Midbrain (tissue), 1 donor: ENCODE data around the gene EID3.

Experiments
- DNase-seq: peaks from one replicate; lab custom pipeline; 2025; lab: John Stamatoyannopoulos, UW

EID3 gene

DNA sequence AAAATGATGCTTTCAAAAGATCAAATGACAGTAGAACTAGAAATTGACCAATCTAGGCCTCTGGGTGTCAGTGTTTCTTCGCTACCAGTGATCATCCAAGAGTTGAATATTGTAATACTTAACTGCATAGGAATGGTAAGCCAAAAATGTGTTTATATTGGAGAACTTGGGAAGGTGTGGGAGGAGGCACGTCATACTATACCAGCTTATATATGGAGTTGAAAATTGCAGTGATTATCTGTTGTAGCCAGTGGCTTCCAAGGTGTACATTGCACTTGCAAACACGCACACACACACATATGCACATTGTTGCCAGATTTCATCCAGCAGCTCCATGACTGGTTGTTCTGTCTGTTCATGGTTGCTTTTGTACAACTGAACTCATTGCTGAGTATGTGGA lies 36.1 kb downstream of the EID3 start:
- DNase-seq, result peak; percentile 6

DNA sequence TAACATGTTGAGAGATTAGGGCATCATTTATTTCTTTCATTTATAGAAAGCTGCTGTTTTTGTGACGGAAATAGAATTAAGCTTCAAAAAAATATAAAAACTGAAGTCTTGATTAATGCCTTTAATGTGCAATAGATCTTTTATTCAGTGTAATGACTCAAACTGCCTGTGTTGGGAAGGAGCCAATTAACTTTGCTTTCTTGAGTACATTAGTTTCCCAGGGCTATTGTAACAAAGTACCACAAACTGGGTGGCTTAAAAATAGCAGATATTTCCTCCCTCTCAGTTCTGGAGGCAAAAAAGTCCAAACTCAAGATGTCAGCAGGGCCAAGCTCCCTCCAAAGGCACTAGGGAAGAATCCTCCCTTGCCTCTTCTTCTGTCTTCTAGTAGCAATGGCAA lies 36.6 kb downstream of the EID3 start:
- no peak for DNase-seq

DNA sequence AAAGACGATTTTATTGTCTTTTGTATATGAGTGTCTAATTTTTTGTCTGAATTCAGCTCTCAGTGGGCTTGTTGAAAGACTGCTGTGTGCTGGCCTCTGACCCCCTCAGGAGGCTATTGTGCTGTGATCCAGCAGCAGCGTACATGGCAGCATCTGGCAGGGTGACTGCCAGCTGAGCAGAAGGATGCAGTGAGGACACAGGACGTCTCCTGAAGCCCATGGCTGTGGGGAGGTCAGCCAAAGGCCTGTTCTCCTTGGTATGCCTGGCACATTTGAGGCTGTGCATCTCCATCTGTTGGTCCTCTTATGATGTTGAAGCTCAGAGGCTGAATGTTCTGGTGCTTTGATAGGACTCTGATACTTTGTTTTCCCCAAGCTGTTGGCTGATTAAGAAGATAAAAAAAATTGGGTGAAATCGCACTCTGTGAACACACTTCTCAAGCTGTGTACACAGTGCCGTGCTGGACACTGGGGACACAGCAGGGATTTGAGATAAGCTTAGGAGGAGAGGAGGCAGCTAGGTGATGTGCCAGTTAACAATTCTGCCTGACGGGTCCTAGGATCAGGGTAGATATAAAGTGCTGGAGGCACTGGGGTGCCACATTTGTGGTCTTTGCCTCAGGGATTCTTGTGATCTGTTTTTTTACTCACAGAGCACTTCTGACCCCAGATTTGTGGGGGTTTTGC lies 37.5 kb downstream of the EID3 start:
- peak; percentile 9 for DNase-seq

DNA sequence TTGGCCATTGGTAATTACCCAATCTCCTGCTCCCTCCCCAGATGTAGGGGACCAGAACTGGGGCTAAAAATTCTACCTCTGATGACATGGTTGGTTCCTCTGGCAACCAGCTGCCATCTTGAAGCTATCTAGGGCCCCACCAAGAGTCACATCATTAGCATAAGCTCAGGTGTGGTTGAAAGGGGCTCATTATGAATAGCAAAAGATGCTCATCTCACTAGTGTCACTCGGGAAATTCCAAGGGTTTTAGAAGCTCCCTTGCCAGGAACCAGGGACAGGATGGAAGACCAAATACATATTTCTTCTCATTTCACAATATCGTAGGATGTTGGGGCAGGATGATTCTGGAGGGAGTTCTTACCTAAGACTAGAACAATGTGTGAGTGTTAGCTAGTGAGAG lies 38.6 kb downstream of the EID3 start:
- DNase-seq, result no peak

DNA sequence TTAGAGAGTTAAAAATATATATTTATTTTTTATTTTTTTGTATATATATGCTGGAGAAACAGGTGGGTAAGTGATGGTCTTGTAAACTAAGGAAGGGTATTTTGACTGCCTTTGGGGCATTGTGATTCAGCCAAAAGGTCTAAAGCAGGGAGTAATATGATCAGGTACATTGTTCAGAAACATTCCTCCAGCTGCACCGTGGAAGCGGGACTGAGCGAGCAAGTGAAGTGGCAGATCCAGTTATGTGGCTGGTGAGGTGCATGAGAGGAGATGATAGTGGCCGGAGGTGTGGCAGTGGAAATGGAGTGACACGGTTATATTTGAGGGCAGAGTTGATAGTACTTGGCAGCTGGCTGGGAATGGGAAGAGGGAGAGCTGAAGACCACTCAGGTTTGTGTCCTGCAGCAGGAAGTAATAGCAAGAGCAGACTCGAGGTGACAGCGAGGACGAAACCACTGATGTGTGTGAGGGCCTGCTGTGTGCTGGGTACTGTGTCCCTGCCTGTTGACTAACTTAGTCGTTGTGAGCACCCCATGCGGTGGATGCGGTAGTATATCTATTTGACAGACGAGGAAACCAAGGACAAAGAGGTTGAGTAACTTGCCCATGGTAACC lies 39.2 kb downstream of the EID3 start:
- DNase-seq, result no peak

DNA sequence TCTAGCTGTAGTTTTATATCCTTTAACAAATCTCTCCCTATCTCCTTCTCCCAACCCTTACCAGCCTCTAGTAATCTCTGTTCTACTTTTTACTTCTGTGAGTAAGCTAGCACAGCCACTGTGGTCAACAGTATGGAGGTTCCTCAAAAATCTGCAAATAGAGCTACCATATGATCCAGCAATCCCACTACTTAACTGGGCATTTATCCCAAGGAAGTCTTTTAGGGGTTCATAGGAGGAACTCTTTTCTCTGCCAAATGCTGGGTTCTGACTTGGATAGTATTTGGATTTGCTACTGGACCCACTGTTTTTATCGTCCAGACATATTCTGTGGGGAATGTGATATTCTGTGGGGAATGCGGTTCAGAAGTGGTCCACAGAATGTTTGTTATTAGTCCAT lies 41.1 kb downstream of the EID3 start:
- DNase-seq, result no peak

DNA sequence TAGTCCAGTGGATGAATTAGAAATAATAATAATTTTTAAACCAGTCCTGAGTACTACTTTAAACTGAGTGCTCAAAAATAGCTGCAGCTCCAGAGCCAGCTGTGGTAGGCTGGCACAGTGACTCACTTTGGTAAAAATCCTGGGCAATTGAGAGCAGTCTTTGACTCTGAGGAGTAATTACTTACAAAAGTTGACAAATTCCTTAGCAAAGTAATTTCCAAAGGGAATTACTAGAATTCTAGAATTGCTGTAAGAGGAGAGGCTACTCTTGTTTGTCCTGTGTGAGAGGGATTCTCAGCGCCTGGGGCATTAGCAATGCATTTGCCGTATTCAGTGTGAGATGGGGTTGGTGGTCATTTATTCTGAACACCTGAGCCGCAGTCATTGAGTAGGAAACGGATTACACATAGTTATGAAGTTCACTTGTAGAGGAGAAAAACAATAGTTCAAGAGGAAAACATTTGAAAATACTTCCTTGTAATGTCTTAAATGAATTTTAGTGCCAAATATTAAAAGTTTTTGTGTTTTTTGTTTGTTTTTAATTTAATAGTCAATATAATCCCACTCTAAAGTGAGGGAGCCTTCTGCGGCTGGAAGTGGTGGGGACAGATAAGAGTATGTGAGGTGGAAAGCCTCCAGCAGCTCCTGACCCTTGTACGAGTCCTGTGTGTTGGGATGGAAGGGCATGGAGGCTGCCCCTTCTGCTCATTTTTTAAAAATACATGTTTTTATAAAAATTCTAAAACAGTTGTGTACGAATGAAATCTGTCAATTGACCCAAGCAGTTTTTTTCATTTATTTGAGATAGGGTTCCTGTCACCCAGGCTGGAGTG lies 41.9 kb downstream of the EID3 start:
- DNase-seq, result no peak

DNA sequence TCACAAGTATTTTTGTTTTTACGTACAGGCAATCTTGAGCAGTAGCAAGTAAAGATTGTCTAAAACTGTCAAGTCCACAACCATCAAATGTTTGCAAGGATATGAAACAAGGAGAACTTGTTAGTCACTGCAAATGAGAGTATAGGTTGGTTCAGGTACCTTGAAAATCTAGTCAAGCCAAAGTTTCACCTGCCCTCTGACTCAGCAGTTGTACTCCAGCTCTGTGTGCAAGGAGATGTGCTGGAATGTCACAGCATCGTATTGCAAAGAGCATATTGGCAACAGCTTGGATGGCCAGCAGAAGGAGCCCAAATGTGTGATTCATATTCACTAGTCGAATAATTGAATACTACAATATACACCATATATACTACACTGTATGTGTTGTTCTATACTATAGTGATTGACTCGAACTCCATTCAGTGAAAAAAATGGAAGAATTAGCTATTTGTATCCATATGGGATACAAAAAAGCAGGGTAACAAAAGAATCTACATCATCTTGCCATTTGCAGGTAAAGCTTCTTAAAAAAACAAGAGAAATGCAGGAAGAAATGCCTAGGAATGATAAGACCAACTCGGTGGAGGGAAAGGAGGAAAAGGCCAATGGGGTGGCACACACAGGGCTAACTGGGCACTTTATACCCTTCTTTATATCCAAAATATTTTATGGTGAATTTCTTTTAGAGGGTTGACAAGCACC lies 44.0 kb downstream of the EID3 start:
- DNase-seq, result no peak

DNA sequence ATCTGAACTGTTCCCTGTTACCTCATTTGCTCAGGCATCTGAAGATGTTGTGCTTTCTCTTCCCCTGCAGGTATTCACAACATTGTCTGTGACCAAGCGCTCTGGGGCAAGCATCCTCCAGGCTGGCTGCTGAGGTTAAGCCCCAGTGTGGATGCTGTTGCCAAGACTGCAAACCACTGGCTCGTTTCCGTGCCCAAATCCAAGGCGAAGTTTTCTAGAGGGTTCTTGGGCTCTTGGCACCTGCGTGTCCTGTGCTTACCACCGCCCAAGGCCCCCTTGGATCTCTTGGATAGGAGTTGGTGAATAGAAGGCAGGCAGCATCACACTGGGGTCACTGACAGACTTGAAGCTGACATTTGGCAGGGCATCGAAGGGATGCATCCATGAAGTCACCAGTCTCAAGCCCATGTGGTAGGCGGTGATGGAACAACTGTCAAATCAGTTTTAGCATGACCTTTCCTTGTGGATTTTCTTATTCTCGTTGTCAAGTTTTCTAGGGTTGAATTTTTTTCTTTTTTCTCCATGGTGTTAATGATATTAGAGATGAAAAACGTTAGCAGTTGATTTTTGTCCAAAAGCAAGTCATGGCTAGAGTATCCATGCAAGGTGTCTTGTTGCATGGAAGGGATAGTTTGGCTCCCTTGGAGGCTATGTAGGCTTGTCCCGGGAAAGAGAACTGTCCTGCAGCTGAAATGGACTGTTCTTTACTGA lies 44.9 kb downstream of the EID3 start:
- no peak for DNase-seq

DNA sequence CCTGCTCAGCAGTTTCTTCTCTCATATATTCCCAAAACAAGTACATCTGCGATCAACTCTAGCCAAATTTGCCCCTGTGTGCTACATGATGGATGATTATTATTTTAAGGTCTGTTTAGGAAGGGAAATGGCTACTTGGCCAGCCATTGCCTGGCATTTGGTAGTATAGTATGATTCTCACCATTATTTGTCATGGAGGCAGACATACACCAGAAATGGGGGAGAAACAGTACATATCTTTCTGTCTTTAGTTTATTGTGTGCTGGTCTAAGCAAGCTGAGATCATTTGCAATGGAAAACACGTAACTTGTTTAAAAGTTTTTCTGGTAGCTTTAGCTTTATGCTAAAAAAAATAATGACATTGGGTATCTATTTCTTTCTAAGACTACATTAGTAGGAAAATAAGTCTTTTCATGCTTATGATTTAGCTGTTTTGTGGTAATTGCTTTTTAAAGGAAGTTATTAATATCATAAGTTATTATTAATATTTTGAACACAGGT lies 45.5 kb downstream of the EID3 start:
- DNase-seq, result no peak

DNA sequence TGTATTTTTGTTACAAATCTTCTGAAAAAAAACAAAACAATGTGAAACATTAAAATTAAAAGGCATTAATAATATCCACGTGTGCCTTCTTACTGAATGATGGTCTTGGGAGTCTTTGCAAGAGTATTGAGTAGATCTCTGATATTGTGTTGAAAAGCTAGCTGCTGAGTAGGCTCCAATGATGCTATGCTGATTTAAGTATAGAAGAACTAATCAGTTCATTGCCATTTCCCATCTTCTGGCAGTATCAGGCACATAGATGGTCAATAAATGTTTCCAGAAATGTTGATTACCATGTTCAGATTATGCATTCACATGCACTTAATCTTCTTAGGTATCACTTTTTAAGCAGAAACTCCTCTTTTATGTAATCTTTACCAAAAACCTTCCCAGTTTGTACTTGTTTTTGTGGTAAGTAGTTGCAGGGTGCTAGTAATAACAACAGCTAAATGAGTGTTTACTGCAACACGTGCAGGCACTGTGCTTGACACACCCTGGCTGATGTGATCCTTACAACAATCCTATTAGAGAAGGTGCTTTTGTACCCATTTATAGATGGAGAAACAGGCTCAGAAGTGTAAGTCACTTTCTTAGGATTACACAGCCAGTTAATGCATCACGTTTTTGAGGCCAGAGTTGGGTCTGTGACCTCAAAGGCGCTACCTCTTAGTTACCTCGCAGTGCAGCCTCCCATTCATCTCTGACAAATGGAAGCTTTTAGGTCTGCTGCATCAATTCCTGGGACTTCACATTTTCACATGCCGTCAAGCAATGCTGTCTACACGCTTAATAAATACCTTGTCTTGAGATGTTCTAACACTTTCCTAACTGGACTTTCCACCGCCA lies 46.9 kb downstream of the EID3 start:
- DNase-seq, result no peak

DNA sequence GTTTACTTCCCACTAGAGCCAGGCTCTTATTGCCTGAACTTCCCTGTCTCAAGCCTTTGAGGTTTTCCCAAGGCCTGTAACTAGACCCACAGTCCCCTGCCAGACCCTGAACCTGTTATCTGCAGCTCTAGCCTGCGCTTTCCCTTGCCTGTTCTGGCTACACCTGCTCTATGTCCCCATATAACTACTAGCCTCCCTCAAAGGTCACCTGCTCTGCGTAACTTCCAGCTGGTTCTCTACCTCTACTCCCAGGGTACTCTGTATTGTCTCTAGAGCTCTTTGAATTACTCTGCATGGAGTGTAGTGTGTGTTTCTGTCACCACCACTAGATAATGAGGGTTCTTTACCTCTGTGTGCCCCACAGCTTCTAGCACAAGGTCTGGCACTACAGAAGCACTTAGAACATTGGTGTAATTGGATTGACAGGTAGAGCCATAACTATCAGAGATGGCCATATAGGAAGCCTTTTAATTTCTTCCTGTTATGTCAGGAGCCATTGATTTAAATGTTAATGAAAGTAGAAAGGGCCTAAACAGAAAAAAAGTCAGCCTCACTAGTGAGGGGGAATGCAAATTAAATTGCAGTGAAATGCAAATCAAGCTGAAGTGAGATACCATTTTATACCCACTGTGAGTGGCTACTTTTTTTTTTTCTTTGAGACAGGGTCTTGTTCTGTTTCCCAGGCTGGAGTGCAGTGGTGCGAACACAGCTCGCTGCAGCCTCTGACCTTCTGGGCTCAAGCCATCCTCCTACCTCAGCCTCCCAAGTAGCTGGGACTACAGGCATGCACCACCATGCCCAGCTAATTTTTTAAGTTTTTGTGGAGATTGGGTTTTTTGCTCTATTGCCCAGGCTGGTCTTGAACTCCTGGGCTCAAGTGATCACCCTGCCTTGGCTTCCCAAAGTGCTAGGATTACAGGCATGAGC lies 47.8 kb downstream of the EID3 start:
- DNase-seq, result no peak

DNA sequence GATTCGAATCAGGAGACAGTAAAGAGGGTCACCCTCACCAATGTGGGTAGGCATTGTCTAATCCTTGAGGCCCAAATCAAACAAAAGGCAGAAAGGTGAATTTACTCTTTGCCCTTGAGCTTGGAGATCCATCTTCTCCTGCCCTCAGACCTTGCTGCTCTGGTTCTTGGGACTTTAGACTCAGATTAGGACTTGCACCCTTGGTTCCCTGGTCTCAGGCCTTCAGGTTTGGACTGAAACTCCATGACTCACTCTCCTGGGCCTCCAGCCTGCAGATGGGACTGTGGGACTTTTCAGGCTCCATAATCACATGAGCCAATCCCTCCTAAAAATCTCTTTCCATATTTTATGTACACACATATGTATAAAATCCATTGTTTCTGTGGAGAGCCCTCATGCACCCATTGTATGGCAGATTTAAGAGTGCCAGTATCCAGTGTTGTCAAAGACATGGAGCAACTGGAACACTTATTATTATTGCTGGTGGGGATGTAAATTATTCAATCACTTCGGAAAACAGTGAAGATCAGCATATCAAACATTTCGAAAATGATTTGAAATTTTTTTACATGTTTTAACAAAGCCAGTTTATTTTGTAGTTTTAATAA lies 48.7 kb downstream of the EID3 start:
- no peak for DNase-seq

DNA sequence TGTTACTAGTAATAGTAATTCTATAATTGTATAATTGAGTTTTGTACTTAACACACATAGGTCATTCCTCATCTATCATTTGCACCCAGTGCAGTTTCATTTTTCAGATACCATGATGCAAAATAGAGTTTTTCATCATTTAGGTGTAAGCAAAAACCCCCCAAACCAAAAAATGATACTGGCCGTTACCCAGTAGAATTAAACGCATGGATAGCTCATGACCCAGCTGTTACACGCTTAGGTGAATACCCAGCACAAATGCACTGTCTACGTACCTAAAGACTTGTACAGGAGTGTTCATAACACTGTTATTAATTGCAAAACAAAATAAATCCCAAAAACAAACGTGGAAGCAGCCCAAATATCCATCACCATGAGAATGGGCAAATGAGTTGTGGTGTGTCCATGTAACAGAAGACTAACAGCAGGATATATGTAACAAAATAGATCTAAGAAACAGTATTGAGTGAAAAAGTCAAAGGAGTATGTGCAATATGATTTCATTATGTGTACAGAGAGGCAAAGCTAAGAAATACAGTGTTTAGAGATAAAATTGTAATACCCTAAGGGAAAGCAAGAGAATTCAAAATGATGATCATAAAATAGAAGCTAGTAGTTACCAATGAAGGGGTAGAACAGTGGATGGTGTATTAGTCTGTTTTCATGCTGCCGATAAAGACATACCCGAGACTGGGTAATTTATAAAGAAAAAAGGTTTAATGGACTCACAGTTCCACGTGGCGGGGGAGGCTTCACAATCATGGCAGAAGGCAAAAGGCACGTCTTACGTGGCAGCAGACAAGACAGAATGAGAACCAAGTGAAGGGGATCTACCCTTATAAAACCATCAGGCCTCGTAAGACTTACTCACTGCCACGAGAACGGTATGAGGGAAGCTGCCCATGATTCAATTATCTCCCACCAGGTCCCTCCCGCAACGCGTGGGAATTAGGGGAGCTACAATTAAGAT lies 49.8 kb downstream of the EID3 start:
- DNase-seq, result no peak

DNA sequence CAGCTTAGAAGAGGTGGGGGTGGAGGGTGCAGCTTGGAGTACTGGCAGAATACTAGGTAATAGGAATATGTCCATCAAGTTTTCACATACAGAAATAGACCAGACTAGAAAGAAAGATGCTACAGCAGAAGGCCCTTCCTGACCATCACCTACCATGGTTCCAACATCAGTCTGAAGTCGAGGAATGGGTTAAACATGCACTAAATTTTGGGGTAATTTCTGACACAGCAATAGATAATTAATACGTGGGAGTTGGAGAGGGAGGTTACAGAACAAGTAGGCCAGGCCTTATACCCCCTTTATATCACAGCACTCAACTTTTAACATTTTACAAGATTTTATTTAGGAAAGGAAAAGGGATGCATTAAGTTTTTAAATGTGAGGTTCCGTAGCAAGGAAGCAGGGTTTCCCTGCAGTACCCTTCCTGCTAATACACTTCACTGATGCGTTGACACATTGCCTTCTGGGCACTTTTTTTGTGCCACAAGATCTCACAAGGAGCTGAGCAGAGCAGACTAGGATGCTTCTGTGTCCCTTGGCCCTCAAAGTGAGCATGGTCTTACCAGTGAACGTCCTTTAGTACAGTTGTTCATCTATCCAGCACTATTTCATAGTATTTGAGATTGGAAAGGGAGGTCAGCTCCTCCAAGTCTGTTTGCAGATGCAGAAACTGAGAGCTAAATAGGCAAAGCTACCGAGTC lies 50.8 kb downstream of the EID3 start:
- DNase-seq, result no peak
